GM10847 (cell line): ENCODE measurements around the gene AMOT.

ENCODE experiments used
- POLR2A ChIP-seq: IDR thresholded peaks from 2 replicates; pipeline ENCODE4 v1.6.1; 2011; ENCODE audit not compliant: insufficient read length; ENCODE audit errors: extremely low read depth

Gene AMOT

GRCh38 chrX:112746812-112747595 lies 93.6 kb downstream of the AMOT start:
- no peak for TF ChIP-seq POLR2A

GRCh38 chrX:112738347-112739033 lies 102.1 kb downstream of the AMOT start:
- TF ChIP-seq POLR2A, result no peak

- TF ChIP-seq POLR2A, result no peak
Observed at GRCh38 chrX:112736310-112736709, 104.3 kb downstream of the AMOT start.

- no peak for TF ChIP-seq POLR2A
Observed at GRCh38 chrX:112735147-112735546, 105.5 kb downstream of the AMOT start.

GRCh38 chrX:112734290-112734689 lies 106.3 kb downstream of the AMOT start:
- TF ChIP-seq POLR2A, result no peak

GRCh38 chrX:112731793-112732192 lies 108.8 kb downstream of the AMOT start:
- TF ChIP-seq POLR2A, result no peak
